NCI-H460 (cell line): Measurements from ENCODE around the gene RAB32. TPM values are rescaled to one million over a fixed set of nuclear protein-coding genes. Genes with fewer than 3 reads are reported as not detected.
"Not testable (repeated sequence)": the region's sequence is repeated elsewhere in the genome, so short reads cannot be mapped to it uniquely, and the experiment has no call there.

Experiments used
- DNase-seq: peaks from one replicate; pipeline ENCODE4 v3.0.0-alpha.2; 2016; ENCODE audit warnings: low read depth; ENCODE audit errors: extremely low read depth
- polyA plus RNA-seq: library from polyadenylated mRNA; depleted of rRNA; stranded (reverse); fragments of >200 nt; gene quantifications from 2 replicates; pipeline ENCODE4 v1.2.3, GENCODE V29; 2014; cell fraction: nucleus; rRNA removed
- total RNA-seq: library from RNA; depleted of rRNA; stranded (reverse); fragments of >200 nt; shearing (Covaris generic); gene quantifications from 2 replicates; pipeline ENCODE4 v1.2.3, GENCODE V29; 2014; rRNA removed

RAB32 gene
- total RNA-seq = 41.9 and 48.5 TPM in 2 replicates
- 23.7 and 26.7 TPM in 2 replicates for polyA plus RNA-seq

GRCh38 chr6:146543211-146543939 lies at the start of gene RAB32:
TSS of gene RAB32 (plus strand) at chr6:146543833. CDS start at chr6:146543872, 39 bp downstream.
- peak; percentile 77 for DNase-seq

- no peak for DNase-seq
Observed at GRCh38 chr6:146498309-146498708, 45.3 kb upstream of the RAB32 start.

- DNase-seq = no peak
Observed at GRCh38 chr6:146503096-146503495, 40.5 kb upstream of the RAB32 start.

GRCh38 chr6:146515212-146515611 lies 28.4 kb upstream of the RAB32 start:
- DNase-seq = no peak

GRCh38 chr6:146526192-146526591 lies 17.4 kb upstream of the RAB32 start:
- DNase-seq = no peak

GRCh38 chr6:146532702-146533101 lies 10.9 kb upstream of the RAB32 start:
- DNase-seq = no peak

- DNase-seq = no peak
Observed at GRCh38 chr6:146542881-146543210, 787 bp upstream of the RAB32 start.

GRCh38 chr6:146543940-146544615 lies 445 bp downstream of the RAB32 start:
- no peak for DNase-seq

- DNase-seq = no peak
Observed at GRCh38 chr6:146544616-146545182, 1.1 kb downstream of the RAB32 start.

- no peak for DNase-seq
Observed at GRCh38 chr6:146545581-146545980, 1.9 kb downstream of the RAB32 start.

GRCh38 chr6:146546443-146547043 lies 2.9 kb downstream of the RAB32 start:
- peak; percentile 40 for DNase-seq

GRCh38 chr6:146547889-146548288 lies 4.3 kb downstream of the RAB32 start:
- no peak for DNase-seq

GRCh38 chr6:146548898-146549374 lies 5.3 kb downstream of the RAB32 start:
- no peak for DNase-seq

GRCh38 chr6:146550911-146551310 lies 7.3 kb downstream of the RAB32 start:
- DNase-seq = no peak

- no peak for DNase-seq
Observed at GRCh38 chr6:146551545-146551944, 7.9 kb downstream of the RAB32 start.

GRCh38 chr6:146553377-146554135 lies 9.9 kb downstream of the RAB32 start:
- no peak for DNase-seq

GRCh38 chr6:146560607-146561006 lies 17.0 kb downstream of the RAB32 start:
- DNase-seq = no peak

- not testable (repeated sequence) for DNase-seq
Observed at GRCh38 chr6:146566661-146567060, 23.0 kb downstream of the RAB32 start.

- not testable (repeated sequence) for DNase-seq
Observed at GRCh38 chr6:146568619-146569018, 25.0 kb downstream of the RAB32 start.

GRCh38 chr6:146574211-146574610 lies 30.6 kb downstream of the RAB32 start:
- DNase-seq = no peak

- DNase-seq = no peak
Observed at GRCh38 chr6:146578054-146578453, 34.4 kb downstream of the RAB32 start.
